HFFc6 (cell line): ENCODE measurements around the gene ANXA5. TPM values are rescaled to one million over a fixed set of nuclear protein-coding genes. Genes with fewer than 3 reads are reported as not detected.

ENCODE experiments used
- DNase-seq: peaks from one replicate; pipeline ENCODE4 v3.0.0-alpha.2; 2018
- H3K27ac Mint-ChIP-seq: 2 replicates; pipeline ENCODE4 v1.8.0; 2020; ENCODE audit warnings: mild to moderate bottlenecking, mixed read lengths
- H3K27me3 Mint-ChIP-seq: 2 replicates; pipeline ENCODE4 v1.8.0; 2021; ENCODE audit warnings: mild to moderate bottlenecking, moderate library complexity, mixed read lengths; ENCODE audit not compliant: insufficient read depth
- H3K36me3 Mint-ChIP-seq: 2 replicates; pipeline ENCODE4 v1.8.0; 2021; ENCODE audit warnings: low read depth, mixed read lengths
- H3K4me1 Mint-ChIP-seq: 2 replicates; pipeline ENCODE4 v1.8.0; 2020; ENCODE audit warnings: low read depth, mixed read lengths
- H3K4me3 Mint-ChIP-seq: 2 replicates; pipeline ENCODE4 v1.8.0; 2020; ENCODE audit warnings: mild to moderate bottlenecking, moderate library complexity, mixed read lengths
- H3K9me3 Mint-ChIP-seq: 2 replicates; pipeline ENCODE4 v1.8.0; 2020; ENCODE audit warnings: mild to moderate bottlenecking, mixed read lengths
- total RNA-seq, 6 experiments: library from RNA; stranded (reverse); fragmentation: NEBNext Ultra II Directional; extraction: Animal tissue kit (Norgen Biotek cat#: 25700); gene quantifications; 2 replicates in 1 of 6; 3 replicates in 5 of 6; pipeline ENCODE4 v1.2.3, GENCODE V29; 2021
- TF ChIP-seq, protein P1 (sequence below): fragments of 200-600 bp; sonication (generic); IDR thresholded peaks from 2 replicates; pipeline ENCODE4 v1.5.0; 2021; ENCODE audit warnings: antibody characterized with exemption, mild to moderate bottlenecking

ANXA5 gene
- total RNA-seq, 6 experiments from 2014 or later: 934 to 1,075 (median 1,012) TPM

DNA sequence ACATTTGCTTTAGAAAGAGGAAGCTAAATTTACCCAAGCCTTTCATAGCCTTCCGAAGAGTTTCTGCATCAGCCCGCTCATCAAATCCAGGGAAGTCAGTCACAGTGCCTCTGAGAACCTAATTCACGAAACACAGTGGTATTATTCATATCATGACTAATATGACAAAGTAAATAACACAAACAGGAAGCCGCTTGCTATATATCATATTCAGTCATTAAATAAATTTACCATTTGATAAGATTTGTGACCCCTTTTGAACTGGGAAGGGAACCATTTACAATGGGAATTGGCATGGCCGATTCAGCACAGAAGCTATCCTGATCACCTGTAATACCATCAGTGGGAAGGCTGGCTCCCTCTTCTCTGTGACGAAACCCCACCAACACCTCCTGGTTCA lies 10.5 kb downstream of the ANXA5 start:
- H3K27me3 Mint-ChIP-seq: no peaks in the 10 kb centered on the region
- no peak overlapping the region; the same call in 1 of the 2 replicates for H3K4me3 Mint-ChIP-seq
- TF ChIP-seq, protein P1, sequence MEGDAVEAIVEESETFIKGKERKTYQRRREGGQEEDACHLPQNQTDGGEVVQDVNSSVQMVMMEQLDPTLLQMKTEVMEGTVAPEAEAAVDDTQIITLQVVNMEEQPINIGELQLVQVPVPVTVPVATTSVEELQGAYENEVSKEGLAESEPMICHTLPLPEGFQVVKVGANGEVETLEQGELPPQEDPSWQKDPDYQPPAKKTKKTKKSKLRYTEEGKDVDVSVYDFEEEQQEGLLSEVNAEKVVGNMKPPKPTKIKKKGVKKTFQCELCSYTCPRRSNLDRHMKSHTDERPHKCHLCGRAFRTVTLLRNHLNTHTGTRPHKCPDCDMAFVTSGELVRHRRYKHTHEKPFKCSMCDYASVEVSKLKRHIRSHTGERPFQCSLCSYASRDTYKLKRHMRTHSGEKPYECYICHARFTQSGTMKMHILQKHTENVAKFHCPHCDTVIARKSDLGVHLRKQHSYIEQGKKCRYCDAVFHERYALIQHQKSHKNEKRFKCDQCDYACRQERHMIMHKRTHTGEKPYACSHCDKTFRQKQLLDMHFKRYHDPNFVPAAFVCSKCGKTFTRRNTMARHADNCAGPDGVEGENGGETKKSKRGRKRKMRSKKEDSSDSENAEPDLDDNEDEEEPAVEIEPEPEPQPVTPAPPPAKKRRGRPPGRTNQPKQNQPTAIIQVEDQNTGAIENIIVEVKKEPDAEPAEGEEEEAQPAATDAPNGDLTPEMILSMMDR: no peak
- no peak for DNase-seq
- peak overlapping the region; percentile 57; the same call in 1 of the 2 replicates for H3K27ac Mint-ChIP-seq
- H3K36me3 Mint-ChIP-seq: peaks cover 22% of the 10 kb centered on the region
- H3K9me3 Mint-ChIP-seq: no peaks in the 10 kb centered on the region
- peaks cover 28% of the 10 kb centered on the region for H3K4me1 Mint-ChIP-seq

DNA sequence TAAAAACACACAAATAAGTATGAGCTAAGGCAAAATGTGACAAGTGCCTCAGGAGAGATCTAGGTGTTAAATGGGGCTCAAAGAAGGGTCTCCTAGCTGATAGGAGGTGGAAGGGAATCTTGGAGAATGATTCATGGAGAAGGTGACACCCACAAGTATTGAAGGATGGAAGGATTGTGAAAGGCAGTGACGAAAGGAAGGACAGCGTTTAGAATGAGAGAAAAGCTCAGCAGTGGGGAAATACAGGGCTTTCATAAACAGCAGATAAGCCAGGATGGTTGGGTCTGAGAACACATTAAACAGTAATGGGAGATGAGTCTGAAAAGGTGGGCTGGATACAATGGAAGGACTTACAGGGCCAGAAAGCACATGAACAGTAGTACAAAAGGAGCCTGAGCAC lies 11.5 kb downstream of the ANXA5 start:
- no peak for DNase-seq
- TF ChIP-seq, protein P1: no peak
- H3K9me3 Mint-ChIP-seq: no peaks in the 10 kb centered on the region
- H3K4me1 Mint-ChIP-seq: peaks cover 34% of the 10 kb centered on the region
- H3K4me3 Mint-ChIP-seq: no peak overlapping the region
- no peaks in the 10 kb centered on the region for H3K27me3 Mint-ChIP-seq
- H3K36me3 Mint-ChIP-seq: peaks cover 30% of the 10 kb centered on the region
- peak overlapping the region; percentile 57 for H3K27ac Mint-ChIP-seq

DNA sequence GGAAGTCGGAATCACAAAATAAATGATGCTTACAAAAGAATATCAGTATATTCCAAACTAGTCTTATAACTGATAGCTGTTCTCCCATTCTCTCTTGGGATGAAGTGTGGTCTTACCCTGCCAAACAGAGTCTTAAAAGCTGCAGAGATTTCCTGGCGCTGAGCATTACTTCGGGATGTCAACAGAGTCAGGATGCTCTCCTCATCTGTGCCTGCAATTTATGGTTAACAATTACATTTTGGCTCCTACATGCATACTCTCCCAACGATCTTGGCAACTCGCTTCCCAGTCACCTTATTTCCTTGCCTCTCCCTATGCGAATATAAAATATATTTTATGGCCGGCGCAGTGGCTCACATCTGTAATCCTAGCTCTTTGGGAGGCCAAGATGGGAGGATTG lies 12.2 kb downstream of the ANXA5 start:
- H3K27me3 Mint-ChIP-seq: no peaks in the 10 kb centered on the region
- TF ChIP-seq, protein P1: no peak
- peaks cover 37% of the 10 kb centered on the region for H3K36me3 Mint-ChIP-seq
- H3K4me3 Mint-ChIP-seq: no peak overlapping the region
- DNase-seq: no peak
- peaks cover 41% of the 10 kb centered on the region for H3K4me1 Mint-ChIP-seq
- H3K27ac Mint-ChIP-seq: peak overlapping the region; percentile 24
- H3K9me3 Mint-ChIP-seq: no peaks in the 10 kb centered on the region

DNA sequence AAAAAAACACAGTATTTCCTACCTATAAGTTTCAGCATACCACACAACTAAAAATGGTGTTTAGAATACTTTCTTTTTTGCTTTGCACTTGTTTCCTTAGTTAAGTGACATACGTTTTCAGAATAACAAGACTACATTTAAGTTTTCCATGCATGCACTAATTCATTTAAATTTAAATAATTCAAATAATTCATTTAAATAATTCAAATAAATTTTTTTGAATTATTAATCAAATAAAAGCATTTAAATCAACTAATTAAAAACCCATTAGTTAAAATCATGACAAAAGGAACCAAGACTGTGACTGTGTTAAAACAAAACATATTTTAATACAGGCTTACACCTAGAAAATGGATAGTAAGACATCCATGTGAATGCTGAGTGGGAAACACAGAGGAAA lies 12.8 kb downstream of the ANXA5 start:
- Mint-ChIP-seq H3K9me3 (no peaks in the 10 kb centered on the region), H3K4me1 (peaks cover 46% of the 10 kb centered on the region), H3K27me3 (no peaks in the 10 kb centered on the region), H3K36me3 (peaks cover 42% of the 10 kb centered on the region), H3K27ac (peak overlapping the region; percentile 24), H3K4me3 (no peak overlapping the region)
- TF ChIP-seq, protein P1: no peak
- DNase-seq: no peak

DNA sequence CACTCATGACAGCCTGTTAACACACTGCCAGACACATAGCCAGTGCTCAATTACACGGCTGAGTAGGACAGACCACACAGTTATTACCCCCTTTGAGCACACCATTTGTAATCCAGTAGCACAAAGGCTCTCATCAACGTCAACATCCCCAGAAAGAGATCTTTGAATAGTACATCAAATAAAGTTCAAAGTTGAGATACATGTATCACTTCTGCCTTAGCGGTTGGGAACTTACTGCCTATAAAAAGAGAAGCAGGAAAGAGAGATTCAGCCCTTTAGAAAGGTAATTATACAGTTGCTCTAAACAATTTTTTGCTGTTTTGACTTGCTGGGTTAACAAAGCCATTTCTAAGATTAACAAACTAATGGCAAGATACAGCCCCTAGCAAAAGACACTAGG lies 16.2 kb downstream of the ANXA5 start:
- H3K27ac Mint-ChIP-seq: peak overlapping the region; percentile 34; the same call in 1 of the 2 replicates
- no peak overlapping the region for H3K4me3 Mint-ChIP-seq
- H3K27me3 Mint-ChIP-seq: no peaks in the 10 kb centered on the region
- no peaks in the 10 kb centered on the region for H3K9me3 Mint-ChIP-seq
- TF ChIP-seq, protein P1: no peak
- peaks cover 67% of the 10 kb centered on the region for H3K4me1 Mint-ChIP-seq
- peaks cover 53% of the 10 kb centered on the region for H3K36me3 Mint-ChIP-seq
- no peak for DNase-seq

DNA sequence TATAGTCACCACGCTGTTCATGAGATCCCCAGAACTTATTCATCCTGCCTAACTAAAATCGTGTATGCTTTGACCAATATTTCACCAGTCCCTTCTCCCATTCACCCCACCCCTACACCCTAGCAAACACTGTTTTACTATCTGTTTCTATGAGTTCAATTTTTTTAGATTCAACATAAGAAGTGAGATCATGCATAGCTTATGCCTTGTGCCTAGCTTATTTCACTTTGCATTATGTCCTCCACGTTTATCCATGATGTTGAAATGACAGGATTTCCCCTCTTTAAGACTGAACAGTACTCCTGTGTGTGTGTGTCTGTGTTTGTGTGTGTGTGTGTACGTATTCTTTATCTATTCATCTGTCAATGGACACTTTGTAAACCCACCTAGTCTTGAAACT lies 16.8 kb downstream of the ANXA5 start:
- no peak for DNase-seq
- no peaks in the 10 kb centered on the region for H3K27me3 Mint-ChIP-seq
- peak overlapping the region; percentile 30; the same call in 1 of the 2 replicates for H3K27ac Mint-ChIP-seq
- H3K4me1 Mint-ChIP-seq: peaks cover 67% of the 10 kb centered on the region
- no peak overlapping the region for H3K4me3 Mint-ChIP-seq
- H3K9me3 Mint-ChIP-seq: no peaks in the 10 kb centered on the region
- H3K36me3 Mint-ChIP-seq: peaks cover 48% of the 10 kb centered on the region
- TF ChIP-seq, protein P1: no peak
